Mesenchymal stem cell (in vitro differentiated cells and primary cell): ENCODE measurements around the gene ABCA2.

ENCODE experiments used
- DNase-seq: peaks from one replicate; pipeline ENCODE4 v3.0.0-alpha.2; 2013
- H2AFZ ChIP-seq: one replicate; pipeline ENCODE4 v1.6.1; 2013; ENCODE audit warnings: low read depth, mild to moderate bottlenecking, control low read depth, inconsistent platforms, low read length, moderate library complexity
- H2AK5ac ChIP-seq: 2 replicates; pipeline ENCODE4 v1.6.1; 2013; ENCODE audit warnings: low read length, moderate library complexity, mild to moderate bottlenecking, inconsistent platforms; ENCODE audit not compliant: severe bottlenecking
- H2BK120ac ChIP-seq: one replicate; pipeline ENCODE4 v1.6.1; 2013; ENCODE audit warnings: low read depth, mild to moderate bottlenecking, inconsistent platforms, low read length, moderate library complexity
- H2BK12ac ChIP-seq, 2 experiments: one replicate each; pipeline ENCODE4 v1.6.1; 2013; ENCODE audit warnings: inconsistent platforms in 2 of 2, low read length in 2 of 2, mild to moderate bottlenecking in 2 of 2, moderate library complexity in 2 of 2, control low read depth in 1 of 2
- H2BK15ac ChIP-seq: one replicate; pipeline ENCODE4 v1.6.1; 2013; ENCODE audit warnings: mild to moderate bottlenecking, low read depth, inconsistent platforms; ENCODE audit not compliant: poor library complexity, severe bottlenecking
- H2BK5ac ChIP-seq: 2 replicates; pipeline ENCODE4 v1.6.1; 2013; ENCODE audit warnings: low read depth, mild to moderate bottlenecking, low read length, control low read depth, inconsistent platforms; ENCODE audit not compliant: poor library complexity, severe bottlenecking
- H3K14ac ChIP-seq, 2 experiments: one replicate each; pipeline ENCODE4 v1.6.1; 2013; ENCODE audit warnings: inconsistent platforms in 2 of 2, low read length in 2 of 2, control low read depth in 1 of 2, mild to moderate bottlenecking in 1 of 2, moderate library complexity in 1 of 2
- H3K18ac ChIP-seq, 2 experiments: one replicate each; pipeline ENCODE4 v1.6.1; 2013; ENCODE audit warnings: inconsistent platforms in 2 of 2, low read length in 2 of 2, control low read depth in 1 of 2, low read depth in 1 of 2, mild to moderate bottlenecking in 1 of 2
- H3K23ac ChIP-seq, 2 experiments: one replicate each; pipeline ENCODE4 v1.6.1; 2013; ENCODE audit warnings: inconsistent platforms in 2 of 2, low read length in 2 of 2, mild to moderate bottlenecking in 2 of 2, moderate library complexity in 2 of 2, control low read depth in 1 of 2
- H3K27ac ChIP-seq: 2 replicates; pipeline ENCODE4 v1.5.1; 2013; ENCODE audit warnings: mild to moderate bottlenecking, moderate library complexity, low read length, control low read depth, inconsistent platforms; ENCODE audit not compliant: poor library complexity, severe bottlenecking
- H3K27me3 ChIP-seq, 2 experiments: 2 replicates each; pipeline versions ENCODE4 v1.6.1 to v1.7.0; 2013; ENCODE audit warnings: low read length in 2 of 2, mild to moderate bottlenecking in 2 of 2, moderate library complexity in 2 of 2, control low read depth in 1 of 2, inconsistent platforms in 1 of 2; ENCODE audit not compliant: control insufficient read depth in 1 of 2, insufficient read depth in 1 of 2
- H3K36me3 ChIP-seq, 2 experiments: 2 replicates each; pipeline versions ENCODE4 v1.6.1 to v1.7.0; 2013; ENCODE audit warnings: low read length in 2 of 2, control low read depth in 1 of 2, inconsistent platforms in 1 of 2, low read depth in 1 of 2, mild to moderate bottlenecking in 1 of 2; ENCODE audit not compliant: insufficient read depth in 2 of 2, control insufficient read depth in 1 of 2
- H3K4ac ChIP-seq, 2 experiments: one replicate each; pipeline ENCODE4 v1.6.1; 2013; ENCODE audit warnings: inconsistent platforms in 2 of 2, low read length in 2 of 2, mild to moderate bottlenecking in 2 of 2, moderate library complexity in 2 of 2, control low read depth in 1 of 2, low read depth in 1 of 2
- H3K4me1 ChIP-seq: 2 replicates; pipeline ENCODE4 v1.6.1; 2013; ENCODE audit warnings: low read depth, low read length, control low read depth; ENCODE audit not compliant: control insufficient read depth, insufficient read depth
- H3K4me2 ChIP-seq: 2 replicates; pipeline ENCODE4 v1.6.1; 2013; ENCODE audit warnings: low read length, mild to moderate bottlenecking, inconsistent platforms; ENCODE audit not compliant: poor library complexity, severe bottlenecking
- H3K4me3 ChIP-seq, 2 experiments: 2 replicates each; pipeline versions ENCODE4 v1.5.1 to v1.7.0; 2013; ENCODE audit warnings: low read length in 2 of 2, mild to moderate bottlenecking in 2 of 2, control low read depth in 1 of 2, low read depth in 1 of 2; ENCODE audit not compliant: insufficient read depth in 1 of 2
- H3K79me1 ChIP-seq: replicated peaks from 2 replicates; pipeline ENCODE4 v1.6.1; 2013; ENCODE audit warnings: mild to moderate bottlenecking, control low read depth, low read length, inconsistent platforms; ENCODE audit not compliant: poor library complexity, severe bottlenecking
- H3K9ac ChIP-seq: 2 replicates; pipeline ENCODE4 v1.7.0; 2013; ENCODE audit warnings: mild to moderate bottlenecking, low read length, moderate library complexity
- H3K9me3 ChIP-seq: 2 replicates; pipeline ENCODE4 v1.7.0; 2013; ENCODE audit warnings: mild to moderate bottlenecking, low read length; ENCODE audit not compliant: control insufficient read depth
- H4K8ac ChIP-seq: one replicate; pipeline ENCODE4 v1.6.1; 2013; ENCODE audit warnings: inconsistent platforms, mild to moderate bottlenecking, low read length, moderate library complexity
- H4K91ac ChIP-seq: one replicate; pipeline ENCODE4 v1.6.1; 2013; ENCODE audit warnings: mild to moderate bottlenecking, low read length, inconsistent platforms
- WGBS: methylation state at CpG from one replicate; pipeline ENCODE4 v1.1.7; 2013; ENCODE audit warnings: mixed read lengths; 5-methylcytosine and 5-hydroxymethylcytosine counted together

The ABCA2 gene

DNA sequence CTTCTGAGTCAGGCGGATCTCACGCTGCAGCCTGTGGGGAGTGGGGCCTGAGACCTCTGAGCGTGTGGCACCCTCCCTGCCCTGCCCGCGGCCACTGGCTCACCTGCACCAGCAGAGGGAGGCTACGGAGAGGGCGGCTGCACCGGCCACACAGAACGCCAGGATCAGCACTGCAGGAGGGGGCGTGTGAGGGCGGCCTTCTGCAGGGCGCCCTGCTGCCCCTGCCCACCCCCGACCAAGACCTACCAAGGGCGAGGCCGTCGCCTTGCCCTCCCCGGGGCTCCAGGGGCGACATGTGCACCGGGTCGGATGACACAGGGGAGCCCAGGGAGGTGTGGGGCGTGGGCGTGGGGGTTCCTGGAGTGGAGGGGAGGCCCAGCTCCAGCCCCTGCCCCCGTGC lies 12.5 kb upstream of the ABCA2 start:
- Histone ChIP-seq H3K4me2 (no peak overlapping the region), H3K36me3 (peaks cover 20 to 45% of the 10 kb centered on the region in 2 experiments), H3K27ac (no peak overlapping the region), H3K4ac (no peak overlapping the region), H3K79me1 (no peaks in the 10 kb centered on the region), H3K4me1 (peaks cover 16% of the 10 kb centered on the region), H4K8ac (no peak overlapping the region), H2BK120ac (no peak overlapping the region), H2BK12ac (no peak overlapping the region), H3K9me3 (no peaks in the 10 kb centered on the region), H2BK15ac (no peak overlapping the region), H3K9ac (no peak overlapping the region), H3K14ac (no peak overlapping the region), H3K27me3 (peaks cover 0 to 22% of the 10 kb centered on the region in 2 experiments), H3K18ac (no peak overlapping the region), H3K23ac (no peak overlapping the region), H3K4me3 (no peak overlapping the region), H2BK5ac (no peak overlapping the region), H2AFZ (no peak overlapping the region), H2AK5ac (no peak overlapping the region), H4K91ac (peak overlapping the region; percentile 62)
- DNase-seq, result no peak
- 93% methylated on average over 22 of the region's 23 CpGs for WGBS

DNA sequence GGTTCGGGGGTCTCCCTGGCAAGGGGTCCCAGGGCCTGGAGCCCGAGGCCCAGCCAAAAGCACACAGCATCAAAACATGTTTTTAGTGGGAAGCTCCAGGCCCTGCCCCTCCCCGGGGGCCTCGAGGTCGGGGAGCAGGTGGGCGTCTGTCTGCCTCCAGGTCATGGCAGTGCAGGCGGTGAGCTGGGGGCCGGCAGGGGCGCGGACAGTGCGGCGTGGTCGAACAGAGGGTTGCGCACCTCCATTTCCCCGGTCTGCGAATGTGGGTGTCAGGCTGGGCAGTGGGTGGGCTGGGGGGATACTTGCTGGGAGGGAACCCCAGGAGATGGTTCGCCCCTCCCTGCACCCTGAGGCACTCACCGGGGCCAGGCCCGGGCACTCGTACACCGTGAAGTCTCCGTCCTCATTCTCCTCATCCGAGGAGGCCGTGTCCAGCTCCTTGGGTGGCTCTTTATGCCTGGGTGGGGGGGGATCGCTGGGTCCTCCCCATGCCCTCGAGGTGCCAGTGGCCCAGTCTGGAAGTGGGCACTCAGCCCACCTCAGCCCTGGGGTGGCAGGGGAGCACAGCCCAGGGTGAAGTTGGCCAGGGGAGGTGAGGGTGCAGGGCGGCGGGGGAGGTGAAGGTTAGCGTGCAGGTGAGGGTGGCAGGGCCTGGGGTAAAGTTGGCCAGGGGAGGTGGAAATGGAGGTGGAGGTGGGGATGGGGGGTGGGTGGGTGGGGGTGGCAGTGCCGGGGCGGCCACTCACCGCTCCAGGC lies 11.8 kb upstream of the ABCA2 start:
- no peak overlapping the region for H3K23ac ChIP-seq
- DNase-seq, result no peak
- H3K9ac ChIP-seq, result no peak overlapping the region
- no peak overlapping the region for H4K8ac ChIP-seq
- no peak overlapping the region for H3K4ac ChIP-seq
- H4K91ac ChIP-seq, result no peak overlapping the region
- H2BK5ac ChIP-seq, result no peak overlapping the region
- peaks cover 20 to 45% of the 10 kb centered on the region in 2 experiments for H3K36me3 ChIP-seq
- H2BK12ac ChIP-seq, result no peak overlapping the region
- no peak overlapping the region for H3K4me3 ChIP-seq
- peaks cover 0 to 17% of the 10 kb centered on the region in 2 experiments for H3K27me3 ChIP-seq
- H3K14ac ChIP-seq, result no peak overlapping the region
- 87% methylated on average over 26 of the region's 32 CpGs for WGBS
- H3K18ac ChIP-seq, result no peak overlapping the region
- no peak overlapping the region for H2BK120ac ChIP-seq
- no peak overlapping the region for H3K27ac ChIP-seq
- no peak overlapping the region for H2AK5ac ChIP-seq
- H2BK15ac ChIP-seq, result no peak overlapping the region
- H2AFZ ChIP-seq, result no peak overlapping the region
- H3K9me3 ChIP-seq, result no peaks in the 10 kb centered on the region
- no peak overlapping the region for H3K4me2 ChIP-seq
- no peaks in the 10 kb centered on the region for H3K79me1 ChIP-seq
- H3K4me1 ChIP-seq, result peaks cover 11% of the 10 kb centered on the region

DNA sequence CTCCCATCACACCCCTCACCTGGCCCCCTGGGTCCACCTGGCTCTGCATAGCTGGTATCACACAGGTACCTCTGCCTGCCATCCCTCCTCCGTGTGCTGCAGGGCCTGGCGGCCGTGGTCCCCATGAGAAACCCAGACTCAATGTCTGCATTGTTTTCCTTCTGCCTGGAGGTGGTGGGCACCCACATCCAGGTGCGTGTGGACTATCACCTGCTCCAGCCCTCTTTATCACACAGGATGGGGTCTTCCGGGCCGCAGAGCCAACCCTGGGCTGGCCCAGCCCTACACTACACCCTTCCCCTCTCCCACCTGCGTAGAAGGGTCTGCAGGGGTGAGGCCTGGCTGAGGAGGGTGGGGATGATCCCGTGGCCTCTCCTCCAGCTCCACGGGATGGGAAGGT lies 10.9 kb upstream of the ABCA2 start:
- no peak overlapping the region for H2BK15ac ChIP-seq
- no peak overlapping the region for H3K4me3 ChIP-seq
- no peak overlapping the region for H3K4me2 ChIP-seq
- no peak overlapping the region for H3K4ac ChIP-seq
- H2AFZ ChIP-seq, result no peak overlapping the region
- H4K8ac ChIP-seq, result no peak overlapping the region
- no peak overlapping the region for H3K14ac ChIP-seq
- H3K79me1 ChIP-seq, result no peaks in the 10 kb centered on the region
- H2BK120ac ChIP-seq, result no peak overlapping the region
- H3K36me3 ChIP-seq, result peaks cover 20 to 45% of the 10 kb centered on the region in 2 experiments
- no peak overlapping the region for H3K9ac ChIP-seq
- H2BK12ac ChIP-seq, result no peak overlapping the region
- WGBS, result 95% methylated on average over 6 of the region's 9 CpGs
- DNase-seq, result no peak
- H3K23ac ChIP-seq, result no peak overlapping the region
- no peak overlapping the region for H2AK5ac ChIP-seq
- no peaks in the 10 kb centered on the region for H3K9me3 ChIP-seq
- H3K4me1 ChIP-seq, result peaks cover 3% of the 10 kb centered on the region
- no peak overlapping the region for H2BK5ac ChIP-seq
- H4K91ac ChIP-seq, result no peak overlapping the region
- no peak overlapping the region for H3K18ac ChIP-seq
- no peak overlapping the region for H3K27ac ChIP-seq
- peaks cover under 1 to 8% of the 10 kb centered on the region in 2 experiments for H3K27me3 ChIP-seq

DNA sequence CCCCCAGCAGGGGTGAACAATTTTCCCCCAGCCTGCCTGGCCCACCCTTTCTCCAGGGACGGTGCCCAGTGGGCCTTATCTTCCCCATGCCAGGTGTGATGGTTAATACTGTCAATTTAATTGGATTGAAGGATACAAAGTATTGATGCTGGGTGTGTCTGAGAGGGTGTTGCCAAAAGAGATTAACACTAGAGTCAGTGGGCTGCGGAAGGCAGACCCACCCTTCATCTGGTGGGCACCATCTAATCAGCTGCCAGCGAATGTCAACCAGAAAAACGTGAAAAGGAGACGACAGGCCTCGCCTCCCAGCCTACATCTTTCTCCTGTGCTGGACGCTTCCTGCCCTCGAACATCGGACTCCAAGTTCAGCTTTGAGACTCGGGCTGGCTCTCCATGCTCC lies 9.4 kb upstream of the ABCA2 start:
- no peak overlapping the region for H2BK12ac ChIP-seq

More for the DNA sequence above, 9.4 kb upstream of the ABCA2 start:
- H2AFZ ChIP-seq, result no peak overlapping the region
- DNase-seq, result no peak
- no peak overlapping the region for H2BK120ac ChIP-seq
- no peak overlapping the region for H2BK15ac ChIP-seq
- H3K36me3 ChIP-seq, result peaks cover 20 to 45% of the 10 kb centered on the region in 2 experiments
- H4K8ac ChIP-seq, result no peak overlapping the region
- no peak overlapping the region for H2BK5ac ChIP-seq
- no peak overlapping the region for H3K27ac ChIP-seq
- H3K18ac ChIP-seq, result no peak overlapping the region
- no peaks in the 10 kb centered on the region for H3K9me3 ChIP-seq
- peaks cover 3% of the 10 kb centered on the region for H3K4me1 ChIP-seq
- H3K23ac ChIP-seq, result no peak overlapping the region
- no peak overlapping the region for H3K4ac ChIP-seq
- H2AK5ac ChIP-seq, result no peak overlapping the region
- peaks cover 0 to 11% of the 10 kb centered on the region in 2 experiments for H3K27me3 ChIP-seq
- no peaks in the 10 kb centered on the region for H3K79me1 ChIP-seq
- no peak overlapping the region for H3K9ac ChIP-seq
- 92% methylated on average over 10 of the region's 10 CpGs for WGBS
- no peak overlapping the region for H3K4me2 ChIP-seq
- H3K4me3 ChIP-seq, result no peak overlapping the region
- H4K91ac ChIP-seq, result no peak overlapping the region
- no peak overlapping the region for H3K14ac ChIP-seq
